Stimulated activated CD4-positive, alpha-beta T cell treated with anti-CD3 and anti-CD28 coated beads, Interleukin-12 subunit alpha, Interleukin-12 subunit beta, amount 100 ng/mL, for 48 hours (primary cell): ENCODE data around the gene C13orf42.

ENCODE experiments used
- DNase-seq, 3 donors: peaks; one replicate each; pipeline ENCODE4 v3.0.0-alpha.2; 2020; ENCODE audit warnings: low read depth in 2 of 3, low spot score in 1 of 3

Gene C13orf42

DNA sequence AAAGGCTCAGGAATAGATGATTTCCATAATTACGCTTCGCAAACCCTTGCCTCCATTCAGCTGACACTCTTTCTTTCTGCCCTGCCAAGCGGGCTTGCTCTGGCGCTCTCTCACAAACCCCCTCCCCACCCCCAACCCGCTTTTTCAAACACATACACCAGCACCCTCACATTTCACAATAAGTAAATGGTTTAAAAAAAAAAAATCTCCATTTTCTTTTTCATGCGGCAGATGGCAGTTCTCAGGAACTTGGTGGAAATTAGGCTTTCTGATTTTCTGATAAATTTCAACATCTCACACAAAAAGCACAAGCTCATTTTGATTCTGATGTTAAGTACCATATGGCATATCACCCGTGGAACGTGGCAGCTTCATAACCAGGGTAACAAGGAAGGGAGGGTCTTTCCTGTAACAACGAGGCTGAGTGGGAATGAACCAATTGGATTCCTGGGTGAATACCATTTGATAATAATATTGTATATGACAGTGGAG lies 43.8 kb downstream of the C13orf42 start:
- DNase-seq = no peak

DNA sequence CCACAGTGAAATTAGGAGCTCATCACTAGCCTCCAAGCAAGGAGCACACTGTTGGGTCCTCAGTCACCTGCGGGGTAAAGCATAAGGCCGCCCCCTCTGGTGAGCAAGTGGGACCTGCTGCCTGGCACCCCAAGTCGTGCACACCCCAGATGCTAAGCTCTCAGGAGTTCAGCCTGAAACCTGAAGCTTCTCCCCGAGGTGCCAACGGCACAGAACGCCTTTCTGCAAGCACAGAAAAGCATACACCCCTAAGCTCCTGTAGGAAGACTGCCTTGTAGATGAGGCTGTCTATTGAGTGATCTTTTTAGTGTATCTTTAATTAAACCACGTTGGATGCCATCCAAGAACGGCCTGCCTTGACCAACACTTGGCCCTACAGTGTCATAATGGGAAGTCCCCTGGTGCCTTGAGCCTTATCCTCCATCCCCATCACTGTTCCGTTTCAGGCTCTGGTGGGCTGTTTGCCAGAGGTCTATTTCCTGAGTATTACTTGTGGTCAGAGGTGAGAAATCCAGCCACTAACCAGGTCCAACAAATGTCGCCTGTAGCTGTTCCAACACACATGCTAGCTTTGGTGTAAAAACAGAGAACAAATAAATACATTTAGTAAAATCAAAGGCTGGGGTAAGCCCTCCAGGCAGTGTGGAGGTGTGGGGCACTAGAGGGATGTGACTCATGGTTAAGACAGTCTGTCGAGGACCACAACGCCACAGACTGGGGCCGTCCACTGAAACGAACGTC lies 44.8 kb downstream of the C13orf42 start:
- DNase-seq = no peak

DNA sequence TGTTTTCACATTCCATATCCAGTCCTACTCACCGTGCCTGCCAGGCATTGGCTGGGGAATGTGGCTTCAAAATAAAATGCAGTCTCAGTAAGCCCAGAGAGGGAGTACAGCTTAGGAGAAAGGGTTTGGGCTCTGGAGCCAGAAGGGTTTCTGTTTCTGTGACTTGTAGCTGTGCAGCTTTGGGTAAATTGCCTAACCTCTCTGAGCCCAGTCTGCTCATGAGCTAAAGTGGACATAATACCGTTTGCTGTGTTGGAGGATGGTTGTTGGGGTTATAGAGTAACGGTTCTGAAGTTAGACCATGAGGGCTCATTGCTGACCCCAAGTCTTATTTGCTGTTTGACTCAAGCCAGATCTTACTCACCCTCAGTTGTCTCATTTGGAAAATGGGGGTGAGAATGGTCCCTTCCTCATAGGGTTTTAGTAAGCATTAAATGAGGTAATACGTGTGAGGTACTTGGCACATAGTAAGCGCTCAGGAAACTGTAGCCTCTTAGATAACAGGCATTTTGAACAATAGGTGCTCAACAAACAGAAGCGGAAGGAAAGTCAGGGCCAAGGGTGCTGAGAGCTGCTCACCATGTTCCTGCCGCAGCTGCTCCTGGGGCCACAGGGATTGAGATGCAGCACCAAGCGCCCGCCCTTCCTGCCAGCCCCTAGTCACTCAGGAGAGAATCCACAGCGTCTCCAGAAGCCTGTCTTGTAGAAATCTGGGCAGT lies 45.5 kb downstream of the C13orf42 start:
- DNase-seq = no peak

DNA sequence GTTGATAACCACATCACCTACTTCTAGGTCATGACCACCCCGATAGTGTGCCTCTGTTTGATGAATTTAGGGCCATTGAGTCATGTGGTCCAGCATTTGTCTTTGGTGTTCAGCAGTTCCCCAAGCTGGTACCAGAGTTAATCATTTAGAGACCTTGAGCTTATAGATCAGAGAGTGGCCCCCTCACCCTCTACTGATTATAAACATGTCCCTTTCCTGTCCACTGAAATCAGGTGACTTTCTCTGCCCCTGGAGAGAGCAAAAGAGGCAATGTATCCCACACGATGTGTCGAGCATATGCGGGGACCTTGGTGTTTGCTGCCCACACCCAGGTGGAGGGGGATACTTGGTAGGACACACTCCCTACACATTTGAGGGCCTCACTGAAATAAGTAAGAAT lies 46.3 kb downstream of the C13orf42 start:
- no peak for DNase-seq

DNA sequence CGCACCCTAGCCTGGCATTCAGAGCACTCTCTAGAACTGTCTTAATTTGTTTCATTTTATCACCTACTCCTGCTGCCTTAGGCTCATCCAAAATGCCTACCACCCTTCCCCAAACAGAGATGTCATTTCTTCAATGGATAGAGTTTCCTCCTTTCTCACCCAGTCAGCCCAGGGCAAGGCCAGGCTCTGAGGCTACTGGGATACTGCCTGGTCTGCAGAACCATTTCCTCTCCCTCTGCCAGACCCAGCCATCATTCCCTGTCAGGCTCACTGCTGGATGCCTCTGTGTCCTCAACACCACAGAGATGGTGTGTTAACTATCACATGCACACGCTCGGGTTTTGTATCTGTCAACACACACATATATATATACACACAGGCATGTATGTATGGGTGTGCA lies 47.2 kb downstream of the C13orf42 start:
- DNase-seq = no peak

DNA sequence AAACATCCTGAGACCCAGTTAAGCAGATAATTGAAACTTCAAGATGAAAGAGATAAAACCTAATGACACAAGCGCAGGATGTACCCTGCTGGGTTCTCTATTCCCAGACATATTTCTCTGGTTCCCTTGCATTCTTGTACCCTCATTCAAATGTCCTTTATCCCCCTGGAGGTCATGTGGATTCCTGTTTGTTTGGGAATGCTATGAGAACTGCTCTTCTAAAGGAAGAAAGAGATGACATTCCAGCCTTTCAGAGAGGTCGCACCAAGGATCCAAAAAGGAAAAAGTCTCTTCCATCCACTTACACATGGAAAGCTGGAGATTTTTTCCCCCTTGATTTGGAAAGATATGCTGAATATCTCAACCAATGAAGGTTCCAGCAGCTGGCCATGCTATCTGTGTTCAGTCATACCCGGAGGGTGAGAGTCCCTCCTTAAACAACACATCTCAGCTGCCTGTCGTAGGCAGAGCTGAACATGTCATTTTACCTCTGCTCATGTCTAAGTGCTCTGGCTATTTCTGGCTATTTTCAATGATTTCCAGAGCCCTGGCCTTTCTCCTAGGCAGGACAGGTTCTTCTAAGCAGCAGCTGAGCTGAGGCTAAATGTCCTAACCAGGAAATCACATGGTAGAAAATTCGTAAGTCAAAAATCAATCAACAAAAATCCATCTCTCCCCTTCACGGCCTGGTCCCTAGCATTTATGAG lies 52.5 kb downstream of the C13orf42 start:
- no peak for DNase-seq

DNA sequence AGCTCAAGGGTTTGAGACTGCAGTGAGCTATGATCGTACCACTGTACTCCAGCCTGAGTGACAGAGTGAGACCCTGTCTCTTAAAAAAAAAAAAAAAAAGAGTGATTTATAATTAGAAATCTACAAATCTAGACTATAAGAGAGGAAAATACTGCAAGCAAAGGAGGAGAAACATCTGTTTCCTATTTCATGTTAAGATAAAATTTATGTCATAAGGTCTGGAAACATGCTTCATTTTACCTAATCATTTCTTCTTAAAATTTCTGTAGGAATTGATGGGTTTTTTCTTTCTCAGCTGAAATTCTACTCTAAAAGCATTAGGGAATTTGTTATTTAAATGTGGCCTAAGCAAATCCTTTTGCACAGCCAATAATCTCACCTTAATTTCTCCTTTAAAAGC lies 53.2 kb downstream of the C13orf42 start:
- DNase-seq = no peak

DNA sequence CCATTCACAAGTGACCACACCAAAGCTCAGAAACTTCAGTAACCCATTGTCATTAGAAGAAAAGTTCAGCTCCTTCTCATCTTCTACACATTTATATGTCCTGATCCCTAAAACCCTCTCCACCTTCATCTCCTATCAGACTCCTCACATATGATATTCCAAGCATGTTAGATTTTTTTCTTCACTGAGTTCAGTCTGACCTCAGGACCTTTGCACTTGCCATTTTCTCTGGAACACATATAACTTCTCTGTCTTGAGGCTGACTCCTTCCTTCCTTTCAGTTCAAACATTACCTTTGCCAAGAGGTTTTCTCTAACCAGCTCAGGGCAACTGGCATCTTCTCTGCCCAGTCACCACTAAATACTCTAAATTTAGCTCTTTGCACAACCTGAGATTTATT lies 54.1 kb downstream of the C13orf42 start:
- DNase-seq = no peak

DNA sequence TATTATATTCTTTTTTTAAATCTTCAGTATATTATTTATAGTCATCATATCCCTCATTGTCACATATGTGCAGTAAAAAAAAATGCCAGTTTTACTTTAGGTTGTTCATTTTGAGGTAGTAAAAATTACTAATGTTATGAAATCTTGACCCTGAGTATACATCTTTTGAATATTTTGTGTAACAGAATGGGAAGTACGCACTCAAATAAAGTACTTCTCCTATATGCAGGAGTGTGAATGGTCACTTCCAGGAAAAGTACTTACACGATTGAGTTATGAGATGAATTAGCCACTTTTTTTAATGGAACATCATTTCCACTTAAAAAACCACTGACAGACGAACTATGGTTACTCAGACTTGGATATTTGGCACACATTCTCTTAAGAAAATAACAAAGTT lies 58.5 kb downstream of the C13orf42 start:
- DNase-seq = no peak

DNA sequence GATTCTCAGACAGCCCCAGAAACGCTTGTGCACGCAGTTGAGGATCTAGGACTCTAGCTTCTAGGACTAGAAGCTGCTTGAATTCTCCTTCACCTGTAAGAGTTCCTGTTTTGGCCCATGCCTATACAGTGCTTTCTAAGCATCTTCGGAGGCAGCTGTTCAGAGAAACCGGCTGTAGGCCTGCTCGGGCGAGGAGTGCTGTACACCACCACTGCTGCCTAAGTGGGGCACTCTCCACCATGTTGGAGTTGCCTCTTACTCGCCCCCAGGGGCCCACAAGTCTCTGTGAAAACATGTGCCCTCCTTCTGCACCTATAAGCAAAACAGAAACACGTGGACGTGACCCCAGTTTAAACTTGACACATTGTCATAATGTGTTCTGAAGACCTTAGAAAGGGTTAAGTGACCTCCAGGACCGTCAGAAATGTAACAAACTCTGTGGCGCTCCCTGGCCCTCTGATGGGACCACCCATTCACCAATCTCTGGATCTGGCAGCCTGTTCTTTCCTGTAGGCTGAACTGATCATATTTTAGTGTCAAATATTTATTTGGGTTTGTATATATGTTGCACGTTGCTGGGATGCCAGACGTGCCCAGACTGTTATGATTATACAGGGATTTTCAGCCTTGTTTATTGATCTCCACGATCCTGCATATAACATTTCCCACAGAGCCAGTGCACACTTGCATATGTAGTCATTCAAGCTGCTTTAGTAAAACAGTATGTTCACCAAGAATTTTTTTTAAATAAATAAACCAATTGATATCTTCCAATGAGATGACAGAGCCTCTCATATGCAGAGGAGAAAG lies 60.8 kb downstream of the C13orf42 start:
- no peak for DNase-seq

DNA sequence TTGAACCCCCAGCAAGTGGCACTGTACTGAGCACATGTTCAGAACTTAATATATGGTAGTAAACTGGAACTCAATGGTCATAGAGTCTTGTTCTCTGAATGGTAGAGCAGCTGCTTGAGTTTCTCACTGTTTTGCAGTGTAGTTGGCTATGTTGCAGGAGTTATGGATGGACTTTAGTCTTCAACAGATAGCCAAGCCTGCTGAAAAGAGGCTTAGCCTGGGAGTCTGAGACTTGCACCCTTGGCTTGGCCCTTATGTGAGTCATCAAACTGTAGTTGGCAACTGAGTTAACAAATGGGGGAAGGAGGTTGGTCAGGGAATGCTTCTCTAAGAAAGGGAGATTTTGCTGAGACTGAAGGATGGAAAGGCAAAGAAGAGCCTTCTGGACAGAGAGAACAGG lies 62.5 kb downstream of the C13orf42 start:
- DNase-seq = no peak

DNA sequence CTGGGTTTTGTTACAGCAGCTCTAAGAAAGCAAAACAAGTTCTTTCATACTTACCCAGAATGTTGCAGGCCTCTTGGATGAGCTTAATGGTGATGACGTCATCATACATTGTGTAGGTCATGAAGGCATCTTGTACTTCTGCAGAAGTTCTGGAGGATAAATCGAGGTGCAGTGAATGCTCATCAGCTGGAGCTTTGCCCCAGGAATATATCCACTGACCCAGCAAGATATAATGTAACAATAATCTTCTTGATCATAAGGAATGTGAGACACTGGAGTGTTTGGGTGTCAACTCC lies 63.0 kb downstream of the C13orf42 start:
- no peak for DNase-seq

DNA sequence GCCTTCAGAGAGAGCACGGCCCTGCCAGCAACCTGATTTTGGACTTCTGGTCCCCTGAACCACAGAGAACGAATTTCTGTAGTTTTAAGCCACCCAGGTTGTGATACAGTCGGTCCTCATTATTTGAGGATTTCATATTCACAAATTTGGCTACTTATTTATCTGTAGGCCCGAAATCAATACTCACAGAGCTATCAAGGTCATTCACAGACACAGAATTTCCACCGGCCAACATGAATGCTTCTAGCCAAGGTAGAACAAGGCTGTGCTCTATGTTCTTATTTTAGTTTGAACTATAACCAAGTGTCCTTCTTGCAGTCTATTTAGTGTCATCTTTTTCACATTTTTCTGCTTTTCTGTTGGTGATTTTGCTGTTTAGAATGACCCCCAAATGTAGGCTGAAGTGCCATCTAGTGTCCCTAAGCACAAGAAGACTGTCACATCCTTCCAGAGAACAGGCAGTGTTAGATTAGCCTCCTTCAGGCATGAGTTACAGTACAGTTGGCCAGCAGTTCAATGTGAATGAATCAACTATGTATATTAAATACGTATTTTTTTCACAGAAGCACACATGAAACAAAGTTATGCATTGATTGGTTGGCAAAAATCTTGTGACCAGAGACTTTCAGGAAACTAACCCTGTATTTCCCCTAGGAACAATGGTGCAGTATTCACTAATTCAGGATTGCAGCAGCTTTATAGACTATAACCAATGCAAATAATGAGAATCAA lies 63.5 kb downstream of the C13orf42 start:
- no peak for DNase-seq

DNA sequence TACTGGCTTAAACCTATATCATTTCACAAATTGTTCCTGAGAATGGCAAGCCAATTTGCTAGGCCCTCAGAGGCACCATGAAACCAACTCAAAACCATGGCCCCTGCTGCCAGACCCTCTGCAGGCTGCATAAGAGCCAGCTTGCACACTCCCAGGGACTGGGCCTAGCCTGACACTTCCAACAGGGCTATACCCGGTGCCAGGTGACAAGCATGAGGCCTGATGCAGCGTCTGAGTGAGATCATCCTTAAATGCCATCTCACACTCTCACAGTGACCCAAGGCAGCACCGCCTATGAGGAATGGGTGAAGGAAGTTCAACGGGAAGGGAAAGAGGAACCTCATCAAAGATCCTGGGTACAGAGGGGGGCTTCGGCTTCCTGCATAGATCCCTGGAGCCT lies 65.6 kb downstream of the C13orf42 start:
- DNase-seq = no peak

DNA sequence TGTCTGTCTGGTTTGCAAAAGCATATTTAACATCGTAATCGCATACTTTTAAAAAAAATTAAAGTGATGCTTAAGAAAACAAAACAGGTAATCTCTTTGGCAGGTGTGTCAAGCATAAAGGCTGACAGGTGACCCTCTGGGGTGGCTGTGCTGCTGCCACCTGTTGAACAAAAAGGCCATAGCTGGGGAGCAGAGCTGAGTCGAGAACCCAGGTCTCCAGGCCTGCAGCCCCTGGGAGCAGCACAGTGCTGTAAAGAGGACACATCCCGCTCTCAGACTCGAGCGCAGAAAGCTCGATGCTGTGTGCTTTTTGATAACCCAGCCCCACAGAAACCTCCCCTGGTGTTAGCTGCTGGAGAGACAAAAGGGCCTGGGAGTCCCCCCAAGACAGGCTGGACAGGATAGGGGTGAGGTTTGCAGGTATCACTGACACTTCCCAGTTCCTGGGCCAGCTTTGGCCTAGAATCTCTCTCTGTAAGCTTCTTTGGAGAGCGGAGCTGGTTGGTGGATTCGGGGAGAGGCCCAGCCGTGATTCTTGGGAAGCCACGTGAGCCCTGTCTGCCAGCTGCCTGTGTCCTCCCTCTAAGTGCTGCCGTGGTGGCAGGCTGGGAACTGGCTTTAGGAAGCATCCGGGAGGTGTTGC lies 66.9 kb downstream of the C13orf42 start:
- DNase-seq = no peak

DNA sequence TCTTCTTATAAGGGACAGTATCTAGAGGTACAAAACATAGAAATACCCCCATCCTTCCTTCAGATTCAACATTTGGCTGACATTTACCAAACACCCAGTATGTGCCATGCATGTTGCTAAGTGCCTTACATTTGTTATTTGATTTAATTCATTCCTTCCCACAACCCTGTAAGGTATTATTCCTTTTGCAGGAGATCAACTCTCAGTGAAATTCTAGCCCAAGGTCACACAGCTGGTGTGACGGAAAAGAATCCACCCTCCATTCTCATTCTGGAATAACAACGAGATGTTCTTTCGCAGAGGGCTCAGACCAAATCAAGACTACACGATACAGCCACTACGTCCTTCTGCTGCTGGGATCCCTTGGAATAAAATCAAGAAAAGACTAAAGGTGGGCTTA lies 67.8 kb downstream of the C13orf42 start:
- DNase-seq = no peak

DNA sequence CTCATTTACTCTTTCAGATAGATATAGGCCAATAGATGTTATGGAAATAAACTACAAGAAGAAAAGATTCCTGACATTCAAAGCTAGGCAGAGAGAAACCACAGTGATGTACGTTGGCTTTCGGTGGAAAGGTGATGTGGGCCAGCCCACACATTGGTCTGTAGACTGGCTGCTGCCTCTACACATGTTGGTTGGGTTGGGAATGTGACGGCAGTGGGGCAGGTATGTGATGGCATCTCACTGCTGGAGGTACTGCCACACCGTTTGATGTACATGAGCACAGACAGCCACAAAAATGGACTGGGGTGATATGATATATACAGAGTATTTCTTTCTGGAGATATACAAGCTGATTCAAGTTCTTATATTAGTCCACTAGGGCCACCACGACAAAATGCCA lies 69.4 kb downstream of the C13orf42 start:
- no peak for DNase-seq

DNA sequence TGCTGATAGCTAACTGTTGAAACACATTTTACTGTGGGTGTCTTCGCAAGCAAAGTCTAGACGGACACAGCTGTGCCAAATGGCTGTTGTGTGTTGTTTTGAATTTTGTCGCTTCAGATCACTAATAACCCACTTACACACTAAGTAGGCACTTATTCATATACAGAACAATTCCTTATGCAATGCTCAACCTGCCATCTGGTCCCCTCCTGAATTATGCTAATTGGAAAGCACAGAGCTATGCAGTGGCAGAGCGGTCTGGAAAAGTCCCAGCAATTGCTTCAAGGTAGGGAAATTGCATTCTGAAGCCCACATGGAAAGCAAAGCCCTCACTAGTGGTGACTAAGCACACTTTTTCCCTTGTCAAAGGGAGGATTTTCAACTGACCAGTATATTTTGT lies 69.9 kb downstream of the C13orf42 start:
- DNase-seq = no peak

DNA sequence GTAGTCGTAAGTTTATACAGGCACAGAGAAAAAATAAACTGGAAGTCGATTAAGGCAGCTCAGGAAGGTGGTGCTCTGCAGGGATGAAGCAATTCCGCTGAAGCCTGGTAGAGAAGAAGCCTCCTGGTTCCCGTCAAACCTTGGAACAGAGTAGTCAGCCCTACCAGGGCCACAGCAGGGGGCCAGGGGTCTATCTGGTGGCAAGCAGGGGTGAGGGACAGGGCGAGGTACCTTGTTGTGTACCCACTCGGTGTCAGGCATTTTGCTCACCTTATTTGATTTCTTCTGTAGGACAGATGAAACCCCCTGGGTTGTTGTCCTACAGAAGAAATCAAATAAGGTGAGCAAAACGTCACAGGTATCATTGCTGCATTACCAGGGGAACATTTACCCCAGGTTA lies 70.6 kb downstream of the C13orf42 start:
- no peak for DNase-seq

DNA sequence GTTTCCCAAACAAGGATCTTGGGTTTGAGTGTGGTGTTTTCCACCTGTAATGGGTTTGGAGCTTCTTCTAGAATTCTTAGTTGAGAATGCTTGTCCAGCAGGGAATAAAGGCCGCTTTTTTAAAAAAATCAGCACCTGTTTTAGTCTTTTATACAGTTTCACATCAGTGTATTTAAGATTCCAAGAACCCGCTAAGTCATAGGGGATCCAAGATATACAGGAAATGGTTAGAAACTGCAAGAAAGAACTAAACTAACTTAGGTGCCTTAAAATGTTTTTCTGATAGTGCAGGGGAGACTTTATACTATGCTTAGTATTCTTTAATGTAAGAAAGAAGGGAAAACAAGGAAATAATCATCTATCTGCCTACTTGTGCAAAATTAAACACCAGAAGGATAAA lies 74.7 kb downstream of the C13orf42 start:
- no peak for DNase-seq
